ENCODE measurements around the gene TRIM65.
"Not testable (repeated sequence)": the region's sequence is repeated elsewhere in the genome, so short reads cannot be mapped to it uniquely, and the experiment has no call there.

TRIM65 gene

DNA sequence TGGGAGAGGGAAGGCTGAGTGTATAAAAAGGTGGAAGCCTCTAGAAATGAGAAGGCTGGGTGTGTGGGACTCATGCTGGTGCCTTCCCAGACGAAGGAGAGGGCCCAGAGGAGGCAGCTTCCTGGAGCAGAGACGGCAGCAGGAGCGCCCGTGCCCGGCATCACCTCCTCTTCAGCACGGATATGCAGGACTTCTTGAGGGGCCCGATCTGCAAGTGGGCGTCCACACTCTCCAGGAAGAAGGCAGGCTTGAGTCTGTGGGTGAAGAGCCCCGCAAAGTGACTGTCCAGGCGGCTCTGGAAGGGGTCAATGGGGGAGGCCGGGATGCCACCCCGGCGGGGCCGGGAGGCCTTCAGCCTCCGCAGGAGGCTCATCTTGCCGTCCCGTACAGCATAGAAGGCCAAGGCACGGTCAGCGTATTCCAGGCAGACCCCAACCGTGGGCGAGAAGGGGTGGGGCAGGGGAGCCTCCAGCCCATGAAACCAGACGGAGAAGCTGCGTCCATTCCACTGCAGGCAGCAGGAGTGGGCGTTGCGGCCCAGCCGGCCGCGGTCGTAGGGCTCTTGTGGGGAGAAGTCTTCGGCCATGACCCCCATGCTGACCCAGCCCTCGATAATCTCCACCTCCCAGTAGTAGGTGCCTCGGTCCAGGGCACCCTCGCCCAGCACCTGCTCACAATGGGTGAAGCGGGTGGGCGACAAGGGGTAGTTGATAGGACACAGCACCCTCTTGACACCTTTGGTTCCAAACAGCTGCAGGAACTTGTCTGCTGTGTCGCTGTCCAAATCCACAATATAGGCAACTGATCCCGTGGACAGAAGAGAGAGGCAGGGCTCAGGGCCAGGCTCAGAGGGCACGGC is 22.2 kb downstream of the TRIM65 start:
- Histone ChIP-seq H3K9me2 (replicated peaks; ENCODE audit: insufficient read depth, low read length) (no peaks in the 10 kb centered on the region), H3K4me3 (ENCODE audit: insufficient read depth, low read length, poor library complexity, severe bottlenecking) (no peak overlapping the region), H3K79me2 (ENCODE audit: insufficient read depth, low read length) (no peaks in the 10 kb centered on the region), H3K9ac (ENCODE audit: low read length) (no peak overlapping the region), H3K27ac (ENCODE audit: low read depth, low read length) (no peak overlapping the region), H3K27me3 (ENCODE audit: low read length) (no peaks in the 10 kb centered on the region), H3K4me2 (ENCODE audit: low read depth, low read length, poor library complexity, severe bottlenecking) (no peak overlapping the region), H3K36me3 (ENCODE audit: low read length) (no peaks in the 10 kb centered on the region), H3F3A (ENCODE audit: insufficient read depth) (no peaks in the 10 kb centered on the region), H4K20me1 (ENCODE audit: low read depth, low read length) (no peaks in the 10 kb centered on the region), H3K9me3 (ENCODE audit: insufficient read depth, low read length) (no peaks in the 10 kb centered on the region), H2AFZ (ENCODE audit: low read depth, low read length, severe bottlenecking) (no peak overlapping the region)
- TF ChIP-seq CTCF (IDR thresholded peaks at IDR 0.05; ENCODE audit: insufficient read depth, low read length, poor library complexity, severe bottlenecking) = no peak
- TF ChIP-seq EZH2phosphoT487 (conservative IDR thresholded peaks at IDR 0.05; ENCODE audit: low read length) = no peak

- Histone ChIP-seq H3K4me2 (ENCODE audit: low read depth, low read length, poor library complexity, severe bottlenecking) (no peak overlapping the region), H3K27me3 (ENCODE audit: low read length) (no peaks in the 10 kb centered on the region), H3K9ac (ENCODE audit: low read length) (no peak overlapping the region), H4K20me1 (ENCODE audit: low read depth, low read length) (no peaks in the 10 kb centered on the region), H3K79me2 (ENCODE audit: insufficient read depth, low read length) (no peaks in the 10 kb centered on the region), H2AFZ (ENCODE audit: low read depth, low read length, severe bottlenecking) (no peak overlapping the region), H3F3A (ENCODE audit: insufficient read depth) (no peaks in the 10 kb centered on the region), H3K36me3 (ENCODE audit: low read length) (no peaks in the 10 kb centered on the region), H3K9me3 (ENCODE audit: insufficient read depth, low read length) (no peaks in the 10 kb centered on the region), H3K4me3 (ENCODE audit: insufficient read depth, low read length, poor library complexity, severe bottlenecking) (no peak overlapping the region), H3K27ac (ENCODE audit: low read depth, low read length) (no peak overlapping the region), H3K9me2 (replicated peaks; ENCODE audit: insufficient read depth, low read length) (no peaks in the 10 kb centered on the region)
- no peak for TF ChIP-seq EZH2phosphoT487 (conservative IDR thresholded peaks at IDR 0.05; ENCODE audit: low read length)
- no peak for TF ChIP-seq CTCF (IDR thresholded peaks at IDR 0.05; ENCODE audit: insufficient read depth, low read length, poor library complexity, severe bottlenecking)
These were observed 23.0 kb downstream of the TRIM65 start for GRCh38 chr17:75873587-75874322.

GRCh38 chr17:75872434-75873351 is 24.1 kb downstream of the TRIM65 start:
- Histone ChIP-seq H3F3A (ENCODE audit: insufficient read depth) (no peaks in the 10 kb centered on the region), H3K4me2 (ENCODE audit: low read depth, low read length, poor library complexity, severe bottlenecking) (no peak overlapping the region), H3K9me3 (ENCODE audit: insufficient read depth, low read length) (no peaks in the 10 kb centered on the region), H2AFZ (ENCODE audit: low read depth, low read length, severe bottlenecking) (no peak overlapping the region), H3K9ac (ENCODE audit: low read length) (no peak overlapping the region), H3K9me2 (replicated peaks; ENCODE audit: insufficient read depth, low read length) (no peaks in the 10 kb centered on the region), H3K79me2 (ENCODE audit: insufficient read depth, low read length) (no peaks in the 10 kb centered on the region), H4K20me1 (ENCODE audit: low read depth, low read length) (no peaks in the 10 kb centered on the region), H3K4me3 (ENCODE audit: insufficient read depth, low read length, poor library complexity, severe bottlenecking) (no peak overlapping the region), H3K36me3 (ENCODE audit: low read length) (no peaks in the 10 kb centered on the region), H3K27ac (ENCODE audit: low read depth, low read length) (no peak overlapping the region), H3K27me3 (ENCODE audit: low read length) (no peaks in the 10 kb centered on the region)
- TF ChIP-seq CTCF (IDR thresholded peaks at IDR 0.05; ENCODE audit: insufficient read depth, low read length, poor library complexity, severe bottlenecking) (no peak), EZH2phosphoT487 (conservative IDR thresholded peaks at IDR 0.05; ENCODE audit: low read length) (no peak)

DNA sequence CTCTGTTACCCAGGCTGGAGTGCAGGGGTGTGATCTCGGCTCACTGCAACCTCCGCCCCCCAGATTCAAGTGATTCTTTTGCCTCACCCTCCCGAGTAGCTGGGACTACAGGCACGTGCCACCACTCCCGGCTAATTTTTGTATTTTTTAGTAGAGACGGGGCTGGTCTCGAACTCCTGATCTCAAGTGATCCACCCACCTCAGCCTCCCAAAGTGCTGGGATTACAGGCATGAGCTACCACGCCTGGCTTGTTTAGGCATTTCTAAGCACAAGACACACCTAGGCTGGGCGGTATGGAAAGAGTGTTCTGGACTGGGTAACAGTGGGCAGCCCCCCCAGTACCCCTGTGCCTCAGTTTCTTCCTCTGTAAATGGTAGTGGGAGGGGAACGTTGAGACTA is 26.5 kb downstream of the TRIM65 start:
- H3K4me3 ChIP-seq (ENCODE audit: insufficient read depth, low read length, poor library complexity, severe bottlenecking); H3K4me2 ChIP-seq (ENCODE audit: low read depth, low read length, poor library complexity, severe bottlenecking); H2AFZ ChIP-seq (ENCODE audit: low read depth, low read length, severe bottlenecking); H4K20me1 ChIP-seq (ENCODE audit: low read depth, low read length); H3F3A ChIP-seq (ENCODE audit: insufficient read depth); H3K79me2 ChIP-seq (ENCODE audit: insufficient read depth, low read length); H3K9me3 ChIP-seq (ENCODE audit: insufficient read depth, low read length); H3K27me3 ChIP-seq (ENCODE audit: low read length); H3K9me2 ChIP-seq (replicated peaks; ENCODE audit: insufficient read depth, low read length); H3K36me3 ChIP-seq (ENCODE audit: low read length); H3K9ac ChIP-seq (ENCODE audit: low read length); H3K27ac ChIP-seq (ENCODE audit: low read depth, low read length): not testable (repeated sequence)
